ENCODE measurements around the gene CALCOCO2. TPM values are rescaled to one million over a fixed set of nuclear protein-coding genes. Genes with fewer than 3 reads are reported as not detected.

CALCOCO2 gene
- total RNA-seq, 1 donor from 2014 or later = 20.9 TPM

Other genes with a start within 250 kb of the CALCOCO2 start
- gene HOXB3, start 240.8 kb upstream of the CALCOCO2 start, total RNA-seq = 1.9 and 4.8 TPM in 2 replicates
- gene HOXB5, start 237.3 kb upstream of the CALCOCO2 start, total RNA-seq = 0.13 TPM in 2 replicates
- gene HOXB6, start 226.0 kb upstream of the CALCOCO2 start, total RNA-seq = 3.3 and 3.9 TPM in 2 replicates
- gene HOXB7, start 220.0 kb upstream of the CALCOCO2 start, total RNA-seq = 4.6 and 7.1 TPM in 2 replicates
- 0.64 and 0.76 TPM in 2 replicates for gene HOXB8, start 215.7 kb upstream of the CALCOCO2 start, total RNA-seq
- 0.13 and 0.51 TPM in 2 replicates for gene HOXB9, start 204.7 kb upstream of the CALCOCO2 start, total RNA-seq
- not detected in 2 replicates for gene PRAC1, start 108.5 kb upstream of the CALCOCO2 start, total RNA-seq
- not detected in 2 replicates for gene PRAC2, start 107.8 kb upstream of the CALCOCO2 start, total RNA-seq
- gene HOXB13, start 102.3 kb upstream of the CALCOCO2 start, total RNA-seq = not detected in 2 replicates
- gene TTLL6, start 13.8 kb upstream of the CALCOCO2 start, total RNA-seq = under 0.01 TPM in 1 of 2 replicates, not detected in the other
- 30.8 and 48.4 TPM in 2 replicates for gene ATP5MC1, start 61.8 kb downstream of the CALCOCO2 start, total RNA-seq
- gene UBE2Z, start 77.4 kb downstream of the CALCOCO2 start, total RNA-seq = 50.8 and 78.1 TPM in 2 replicates
- 86.0 and 96.0 TPM in 2 replicates for gene SNF8, start 113.8 kb downstream of the CALCOCO2 start, total RNA-seq
- not detected in 2 replicates for gene GIP, start 137.6 kb downstream of the CALCOCO2 start, total RNA-seq
- gene IGF2BP1, start 166.3 kb downstream of the CALCOCO2 start, total RNA-seq = under 0.01 TPM in 2 replicates